DMS53 (cell line): ENCODE measurements around the gene HDAC10.

Experiments
- DNase-seq: peaks from one replicate; lab custom pipeline; 2025; lab: John Stamatoyannopoulos, UW

Gene HDAC10

DNA sequence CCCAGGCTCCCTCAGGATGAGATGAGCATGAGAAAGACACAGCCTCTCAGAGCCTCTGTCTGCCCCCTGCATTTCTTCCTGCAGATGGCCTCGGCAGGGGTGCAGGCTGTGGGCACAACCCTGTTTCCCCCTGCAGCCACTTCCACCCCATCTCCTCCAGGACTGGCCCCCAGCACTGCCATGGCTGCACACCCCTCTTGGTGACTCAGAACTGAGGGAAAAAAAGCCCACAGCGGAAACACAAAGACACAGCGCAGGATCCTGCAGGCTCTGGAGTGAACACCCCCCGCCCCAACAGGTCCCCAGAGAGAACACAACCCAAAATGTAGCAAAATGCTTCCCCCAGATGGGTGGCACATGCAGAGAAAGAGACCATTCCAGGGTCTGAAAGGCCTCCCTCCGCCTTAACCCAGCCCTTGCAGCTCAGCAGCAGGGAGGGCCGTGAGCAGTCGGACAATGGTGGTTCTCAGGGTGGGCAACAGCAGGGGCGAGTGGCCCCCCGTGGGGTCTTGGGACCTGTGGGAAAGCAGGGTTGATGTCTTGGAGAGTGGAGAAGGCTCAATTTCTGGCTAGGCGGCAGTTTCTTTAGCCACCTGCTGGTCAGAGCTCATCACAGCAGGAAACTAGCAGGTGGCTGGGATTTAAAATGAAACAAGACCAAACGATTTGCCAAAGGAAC, 14.2 kb downstream of the HDAC10 start:
- DNase-seq: peak; percentile 38

GRCh38 chr22:50233223-50233622, 17.8 kb downstream of the HDAC10 start:
- no peak for DNase-seq

DNA sequence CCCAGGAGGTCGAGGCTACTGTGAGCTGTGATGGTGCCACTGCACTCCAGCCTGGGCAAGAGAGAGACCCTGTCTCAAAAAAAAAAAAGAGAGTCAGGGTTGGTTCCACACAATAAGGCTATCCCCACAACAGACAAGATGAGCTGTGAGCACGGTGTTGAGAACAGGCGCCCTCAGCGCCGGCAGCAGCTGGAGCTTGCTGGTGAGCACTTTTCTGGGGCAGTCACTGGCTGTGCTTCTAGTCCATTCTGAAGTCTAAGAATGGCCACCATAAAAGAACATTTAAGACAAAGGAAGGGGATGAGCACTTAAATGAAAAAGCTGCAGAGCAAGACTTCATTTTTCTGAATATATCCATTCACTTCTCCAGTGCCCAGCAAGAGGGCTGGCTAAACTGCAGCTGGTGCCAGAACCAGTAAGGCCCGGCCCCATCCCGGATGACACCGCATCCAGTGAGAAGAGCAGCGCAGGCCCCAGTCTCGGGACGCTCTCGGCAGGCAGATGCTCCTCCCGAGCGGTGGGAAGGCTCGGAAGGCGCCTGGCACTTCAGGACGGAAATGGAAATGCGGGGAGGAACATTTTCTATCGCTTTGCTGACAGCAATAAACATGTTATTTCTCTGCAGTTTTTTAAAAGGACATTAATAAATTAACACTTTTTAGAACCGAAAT, 18.4 kb downstream of the HDAC10 start:
- no peak for DNase-seq

- no peak for DNase-seq
Observed at GRCh38 chr22:50229370-50229769, 21.7 kb downstream of the HDAC10 start.

GRCh38 chr22:50228366-50228765, 22.7 kb downstream of the HDAC10 start:
- DNase-seq: no peak

DNA sequence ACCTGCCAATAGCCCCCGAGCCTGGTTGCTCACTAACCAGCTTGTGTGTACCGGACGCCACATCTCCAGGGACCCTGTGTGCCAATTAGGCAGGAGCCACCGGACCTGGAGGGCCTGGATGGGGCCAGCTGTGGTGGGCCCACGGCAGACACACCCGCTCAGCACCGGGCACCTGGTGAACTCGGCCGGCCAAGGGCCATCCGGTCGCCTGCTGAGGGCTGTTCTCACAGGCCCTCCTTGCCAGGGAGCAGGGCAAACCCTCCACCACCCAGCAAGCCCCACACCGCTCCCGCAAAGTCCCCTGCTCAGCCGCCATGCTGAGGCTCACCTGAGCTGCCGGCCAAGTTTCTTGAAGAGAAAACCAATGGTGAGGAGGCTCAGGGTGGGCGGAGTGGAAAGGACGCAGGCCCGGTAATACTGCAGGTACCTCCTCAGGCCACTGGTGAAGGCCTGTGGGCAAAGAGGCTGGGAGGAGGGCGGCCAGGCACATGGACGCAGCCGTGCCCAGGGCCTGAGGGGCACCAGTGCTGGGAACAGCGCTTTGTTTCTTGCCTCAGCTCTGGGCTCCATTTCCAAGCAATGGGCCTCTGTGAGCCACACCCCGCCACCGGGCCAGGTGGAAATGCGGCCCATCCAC, 23.4 kb downstream of the HDAC10 start:
- DNase-seq: no peak

DNA sequence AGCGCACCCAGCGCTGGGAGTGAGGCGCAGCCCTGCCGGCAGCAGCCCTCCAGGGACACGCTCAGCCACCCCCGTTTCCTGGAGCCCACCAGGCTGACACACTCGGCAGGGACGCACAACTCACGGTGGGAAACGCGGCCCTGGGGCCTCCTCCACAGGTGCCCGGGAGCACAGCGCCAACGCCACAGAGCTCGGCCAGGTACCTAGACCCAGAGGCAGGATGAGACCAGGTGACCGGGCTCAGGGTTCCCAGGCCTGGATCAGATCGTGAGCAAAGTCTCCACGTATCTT, 24.2 kb downstream of the HDAC10 start:
- no peak for DNase-seq

DNA sequence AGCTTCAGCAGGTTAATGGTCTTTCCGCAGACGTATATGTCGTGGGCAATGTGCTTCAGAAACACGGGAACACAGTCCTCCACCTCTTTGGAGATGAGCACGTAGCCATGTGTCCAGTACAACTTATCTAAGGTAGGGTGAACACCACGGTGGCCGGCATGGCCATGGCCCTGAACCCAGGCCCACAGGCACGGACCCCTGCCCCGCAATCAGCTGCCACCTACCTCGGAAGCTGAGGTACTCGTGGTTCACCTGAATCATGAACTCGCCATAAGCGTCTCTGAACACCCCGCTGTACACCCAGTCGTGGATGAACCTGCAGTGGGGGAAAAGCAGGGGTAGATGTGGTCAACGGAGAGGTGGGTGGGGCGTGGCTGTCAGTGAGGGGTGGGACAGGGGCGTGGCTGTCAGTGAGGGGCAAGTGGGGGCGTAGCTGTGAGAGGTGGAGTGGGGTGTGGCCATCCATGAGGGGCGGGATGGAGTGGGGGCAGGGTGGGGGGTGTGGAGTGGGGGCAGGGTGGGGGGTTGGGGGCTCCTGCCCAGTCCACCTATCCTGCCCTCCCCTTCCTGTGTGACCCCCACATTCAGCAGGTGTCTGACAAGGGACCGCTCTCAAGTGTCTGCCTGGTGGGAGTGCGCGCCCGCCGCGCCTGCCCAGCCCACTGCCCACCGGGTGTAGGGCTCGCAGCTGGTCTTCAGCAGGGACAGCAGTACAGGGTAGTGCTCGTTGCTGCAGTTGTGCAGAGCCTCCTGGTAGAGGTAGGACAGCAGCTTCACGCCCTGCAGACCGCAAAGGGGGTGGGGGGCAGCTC, 24.8 kb downstream of the HDAC10 start:
- no peak for DNase-seq

GRCh38 chr22:50225200-50225969, 25.7 kb downstream of the HDAC10 start:
- DNase-seq: no peak

DNA sequence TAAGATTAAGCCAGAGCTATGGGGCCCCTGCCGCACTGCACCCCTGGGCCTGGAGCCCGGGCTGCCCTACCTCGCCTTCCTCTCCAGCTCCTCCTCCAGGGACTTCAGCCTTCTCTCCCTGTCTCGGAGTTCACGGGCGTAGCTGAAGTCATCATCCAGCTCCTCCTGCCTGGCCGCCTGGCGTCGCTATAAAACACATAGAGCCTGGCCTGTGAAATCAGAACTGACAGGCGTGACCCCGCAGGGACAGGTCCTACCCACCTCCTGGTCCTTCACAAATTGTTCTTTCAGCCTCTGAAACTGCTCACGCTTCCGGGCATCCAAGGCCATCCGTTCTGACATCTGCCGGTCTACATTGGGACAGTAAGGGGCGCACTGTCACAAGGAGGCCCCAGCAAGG, 27.0 kb downstream of the HDAC10 start:
- no peak for DNase-seq

- no peak for DNase-seq
Observed at GRCh38 chr22:50222508-50222907, 28.6 kb downstream of the HDAC10 start.

- peak; percentile 18 for DNase-seq
Observed at GRCh38 chr22:50221410-50222300, 29.4 kb downstream of the HDAC10 start.

- DNase-seq: no peak
Observed at GRCh38 chr22:50220603-50221409, 30.3 kb downstream of the HDAC10 start.

- DNase-seq: no peak
Observed at GRCh38 chr22:50219800-50220602, 31.1 kb downstream of the HDAC10 start.

- peak; percentile 96 for DNase-seq
Observed at GRCh38 chr22:50218996-50219727, 31.9 kb downstream of the HDAC10 start.

DNA sequence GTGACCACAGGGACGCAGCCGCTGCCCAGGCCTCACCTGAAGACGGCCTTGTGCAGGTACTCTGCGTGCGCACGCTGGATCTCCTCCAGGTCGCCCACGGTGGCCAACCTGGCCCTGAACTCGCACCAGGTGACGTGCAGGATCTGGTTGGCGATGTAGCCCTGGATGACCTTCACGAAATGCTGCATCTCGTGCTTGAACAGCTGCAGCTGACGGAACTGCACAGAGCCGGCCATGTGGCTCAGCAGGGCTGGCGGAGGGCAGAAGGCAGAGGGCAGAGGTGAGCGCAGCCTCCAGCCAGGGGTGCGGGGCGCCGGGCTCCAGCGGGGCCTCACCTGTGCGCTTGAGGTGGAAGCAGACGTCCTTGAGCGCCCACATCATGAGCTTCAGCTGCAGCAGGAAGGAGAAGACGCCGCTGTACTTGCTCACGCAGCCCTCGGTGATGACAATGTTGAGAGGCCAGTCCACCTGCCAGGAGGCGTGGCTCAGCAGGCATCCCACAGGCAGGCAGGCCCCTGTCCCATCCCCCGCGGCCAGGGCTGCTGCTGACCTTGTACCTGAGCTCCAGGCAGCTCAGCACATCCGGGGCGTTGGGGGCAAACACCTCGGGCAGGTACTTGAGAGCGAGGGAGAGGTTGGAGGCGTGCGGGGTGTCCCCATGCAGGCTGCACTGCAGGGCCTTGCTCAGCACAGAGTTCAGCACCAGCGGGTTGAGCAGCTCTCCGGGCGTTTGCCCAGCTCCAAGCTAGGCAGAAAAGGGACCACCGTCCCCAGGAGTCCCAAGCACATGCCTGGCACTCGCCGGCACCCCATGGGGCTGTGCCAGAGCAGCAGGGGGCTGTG, 32.7 kb downstream of the HDAC10 start:
- peak; percentile 95 for DNase-seq

DNA sequence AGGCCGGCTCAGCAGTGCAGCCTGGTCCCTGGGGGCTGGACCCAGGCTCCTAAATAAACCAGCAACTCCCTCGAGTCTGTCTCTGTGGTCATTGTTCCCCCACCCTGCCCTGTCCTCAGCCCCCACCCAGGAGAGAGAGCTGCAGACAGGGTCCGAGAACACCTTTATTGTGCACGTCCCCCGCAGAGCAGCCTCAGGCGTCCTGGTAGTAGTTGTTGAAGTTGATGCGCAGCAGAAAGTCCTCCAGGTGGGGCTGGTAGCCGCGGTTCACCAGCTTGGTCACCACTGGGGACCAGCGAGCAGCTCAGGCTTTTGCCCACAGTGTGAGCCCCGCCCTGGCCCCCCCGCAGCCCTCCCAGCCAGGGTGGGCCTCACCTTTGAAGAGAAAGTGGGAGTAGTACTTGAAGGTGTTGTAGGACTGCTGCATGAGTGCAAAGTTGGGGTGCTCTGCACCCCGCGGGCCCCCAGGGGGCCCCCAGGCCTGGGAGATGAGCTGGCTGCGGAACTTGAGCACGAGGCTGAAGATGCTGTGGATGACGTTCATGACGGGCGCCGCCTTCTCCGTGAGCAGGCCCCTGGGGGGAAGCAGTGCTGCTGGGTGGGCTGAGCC, 33.4 kb downstream of the HDAC10 start:
- no peak for DNase-seq
